GM19372 (cell line): ENCODE measurements around the gene PHACTR2.

Experiments used
- ATAC-seq: cut with Tn5 transposase; IDR thresholded peaks from one replicate; pipeline ENCODE4 v1.9.1; 2021; ENCODE audit warnings: mild to moderate bottlenecking, low read depth, moderate library complexity; ENCODE audit not compliant: unreplicated experiment

The PHACTR2 gene

GRCh38 chr6:143674483-143675381 lies 3.0 kb upstream of the PHACTR2 start:
- ATAC-seq = no peak

GRCh38 chr6:143675382-143675900 lies 2.3 kb upstream of the PHACTR2 start:
- ATAC-seq = no peak

- no peak for ATAC-seq
Measured at GRCh38 chr6:143675946-143676345, 1.8 kb upstream of the PHACTR2 start.

- ATAC-seq = no peak
Measured at GRCh38 chr6:143676437-143677045, 1.2 kb upstream of the PHACTR2 start.

GRCh38 chr6:143677577-143677890 lies 231 bp upstream of the PHACTR2 start:
- no peak for ATAC-seq

- no peak for ATAC-seq
Measured at GRCh38 chr6:143679041-143679440, 1.3 kb downstream of the PHACTR2 start.

GRCh38 chr6:143680141-143680540 lies 2.4 kb downstream of the PHACTR2 start:
- no peak for ATAC-seq

GRCh38 chr6:143682805-143683204 lies 5.0 kb downstream of the PHACTR2 start:
- no peak for ATAC-seq

- ATAC-seq = no peak
Measured at GRCh38 chr6:143684486-143684885, 6.7 kb downstream of the PHACTR2 start.

- ATAC-seq = no peak
Measured at GRCh38 chr6:143685653-143686052, 7.9 kb downstream of the PHACTR2 start.

GRCh38 chr6:143687591-143687990 lies 9.8 kb downstream of the PHACTR2 start:
- no peak for ATAC-seq

GRCh38 chr6:143688681-143689080 lies 10.9 kb downstream of the PHACTR2 start:
- no peak for ATAC-seq

GRCh38 chr6:143689852-143690251 lies 12.1 kb downstream of the PHACTR2 start:
- ATAC-seq = no peak

- no peak for ATAC-seq
Measured at GRCh38 chr6:143691155-143691554, 13.4 kb downstream of the PHACTR2 start.

- ATAC-seq = no peak
Measured at GRCh38 chr6:143691900-143692636, 14.3 kb downstream of the PHACTR2 start.

- no peak for ATAC-seq
Measured at GRCh38 chr6:143692696-143693095, 14.9 kb downstream of the PHACTR2 start.

- ATAC-seq = no peak
Measured at GRCh38 chr6:143694013-143694412, 16.2 kb downstream of the PHACTR2 start.

- ATAC-seq = no peak
Measured at GRCh38 chr6:143694560-143694959, 16.8 kb downstream of the PHACTR2 start.

- ATAC-seq = no peak
Measured at GRCh38 chr6:143695130-143695968, 17.6 kb downstream of the PHACTR2 start.

- no peak for ATAC-seq
Measured at GRCh38 chr6:143695969-143696663, 18.4 kb downstream of the PHACTR2 start.
